SK-N-SH (cell line): ENCODE data around the gene LIPG. TPM values are rescaled to one million over a fixed set of nuclear protein-coding genes. Genes with fewer than 3 reads are reported as not detected.
"Not testable (repeated sequence)": the region's sequence is repeated elsewhere in the genome, so short reads cannot be mapped to it uniquely, and the experiment has no call there.

Experiments
- CTCF ChIA-PET: fragments of 300-600, 350-600 bp; formaldehyde crosslinking; extraction: SDS; loops from one replicate; lab custom pipeline; 2021; lab: Yijun Ruan, JAX
- POLR2A ChIA-PET: fragments of 350-600 bp; sonication (Branson Sonifier 250); formaldehyde crosslinking; extraction: SDS; loops from one replicate; lab custom pipeline; 2020; ENCODE audit warnings: antibody characterized with exemption, inconsistent platforms; lab: Yijun Ruan, JAX
- DNase-seq: peaks from one replicate; pipeline ENCODE4 v3.0.0; 2012
- H2AFZ ChIP-seq: fragments of 200-600 bp; sonication (generic); 2 replicates; pipeline ENCODE4 v1.8.1; 2016; ENCODE audit warnings: antibody characterized with exemption, mild to moderate bottlenecking, low read depth
- H3F3A ChIP-seq: fragments of 200-600 bp; sonication (generic); replicated peaks from 2 replicates; pipeline ENCODE3; 2016; ENCODE audit warnings: antibody characterized with exemption, mild to moderate bottlenecking; ENCODE audit not compliant: insufficient read depth
- H3K27ac ChIP-seq, 2 experiments: fragments of 200-500 bp in 1 of 2; fragments of 200-600 bp in 1 of 2; sonication (Bioruptor generic) in 1 of 2; sonication (generic), shearing (Covaris generic) in 1 of 2; 2 replicates each; pipeline versions ENCODE4 v1.5.1 to v1.6.1; 2014 to 2016; ENCODE audit warnings: low read depth in 2 of 2, inconsistent platforms in 1 of 2, low read length in 1 of 2, mild to moderate bottlenecking in 1 of 2, mixed read lengths in 1 of 2
- H3K27me3 ChIP-seq: fragments of 200-600 bp; sonication (generic), shearing (Covaris generic); 2 replicates; pipeline ENCODE4 v1.6.1; 2016; ENCODE audit warnings: mixed run types; ENCODE audit not compliant: insufficient read depth
- H3K36me3 ChIP-seq, 2 experiments: fragments of 200-500 bp in 1 of 2; fragments of 200-600 bp in 1 of 2; sonication (Bioruptor generic) in 1 of 2; sonication (generic) in 1 of 2; replicated peaks in 1 of 2; 2 replicates each; pipeline versions ENCODE3 to v1.5.1; 2014 to 2016; ENCODE audit warnings: low read length in 1 of 2, mild to moderate bottlenecking in 1 of 2; ENCODE audit not compliant: insufficient read depth in 2 of 2, control insufficient read depth in 1 of 2
- H3K4me1 ChIP-seq, 2 experiments: fragments of 200-500 bp in 1 of 2; fragments of 200-600 bp in 1 of 2; sonication (Bioruptor generic) in 1 of 2; sonication (generic), shearing (Covaris generic) in 1 of 2; 2 replicates each; pipeline versions ENCODE4 v1.5.1 to v1.6.1; 2014 to 2016; ENCODE audit warnings: low read depth in 1 of 2, low read length in 1 of 2, mixed run types in 1 of 2; ENCODE audit not compliant: insufficient read depth in 2 of 2, control insufficient read depth in 1 of 2
- H3K4me2 ChIP-seq: fragments of 200-600 bp; sonication (generic), shearing (Covaris generic); 2 replicates; pipeline ENCODE4 v1.6.1; 2017; ENCODE audit warnings: mixed run types
- H3K4me3 ChIP-seq, 2 experiments: fragments of 200-500 bp in 1 of 2; fragments of 200-600 bp in 1 of 2; sonication (Bioruptor generic) in 1 of 2; sonication (generic), shearing (Covaris generic) in 1 of 2; 2 replicates each; pipeline versions ENCODE4 v1.5.1 to v1.8.1; 2014 to 2016; ENCODE audit warnings: low read depth in 2 of 2, inconsistent platforms in 1 of 2, low read length in 1 of 2, mild to moderate bottlenecking in 1 of 2, mixed read lengths in 1 of 2, moderate library complexity in 1 of 2
- H3K79me2 ChIP-seq: fragments of 200-600 bp; sonication (generic); 2 replicates; pipeline ENCODE4 v1.8.1; 2017; ENCODE audit warnings: mild to moderate bottlenecking; ENCODE audit not compliant: insufficient read depth
- H3K9ac ChIP-seq: fragments of 200-600 bp; sonication (generic); 2 replicates; pipeline ENCODE4 v1.6.1; 2017; ENCODE audit warnings: mixed run types
- H3K9me2 ChIP-seq: fragments of 200-600 bp; sonication (generic); 2 replicates; pipeline ENCODE4 v1.6.1; 2017; ENCODE audit warnings: mixed run types
- H3K9me3 ChIP-seq: fragments of 200-600 bp; sonication (generic); 2 replicates; pipeline ENCODE4 v1.6.1; 2017; ENCODE audit warnings: mixed run types, mild to moderate bottlenecking, moderate library complexity
- H4K20me1 ChIP-seq: fragments of 200-600 bp; sonication (generic); 2 replicates; pipeline ENCODE4 v1.6.1; 2017; ENCODE audit warnings: mild to moderate bottlenecking, mixed run types; ENCODE audit not compliant: insufficient read depth
- CHD2 ChIP-seq: fragments of 150-350 bp; IDR thresholded peaks from 2 replicates; pipeline ENCODE4 v1.6.1; 2018; ENCODE audit warnings: low read length; ENCODE audit not compliant: partially characterized antibody
- CTCF ChIP-seq: fragments of 200-600 bp; sonication (generic); IDR thresholded peaks from 2 replicates; pipeline ENCODE4 v1.6.1; 2017; ENCODE audit warnings: antibody characterized with exemption, mild to moderate bottlenecking, moderate library complexity
- FOSL2 ChIP-seq: IDR thresholded peaks from 2 replicates; pipeline ENCODE4 v1.4.0; 2012; ENCODE audit warnings: low read depth, mild to moderate bottlenecking, moderate library complexity, borderline replicate concordance
- GATA2 ChIP-seq: sonication (generic); formaldehyde crosslinking; IDR thresholded peaks from 2 replicates; pipeline ENCODE4 v1.5.0; 2020; ENCODE audit warnings: mild to moderate bottlenecking, missing genetic modification reagents
- MXI1 ChIP-seq: IDR thresholded peaks from 2 replicates; pipeline ENCODE4 v1.6.1; 2012; ENCODE audit warnings: mild to moderate bottlenecking, low read depth, low read length, improper control_type of control experiment
- NRF1 ChIP-seq: IDR thresholded peaks from 2 replicates; pipeline ENCODE4 v1.6.1; 2012; ENCODE audit warnings: low read depth, mild to moderate bottlenecking, low read length
- RCOR1 ChIP-seq: fragments of 150-350 bp; IDR thresholded peaks from 2 replicates; pipeline ENCODE4 v1.6.1; 2017; ENCODE audit warnings: antibody characterized with exemption, low read length
- SIN3A ChIP-seq: IDR thresholded peaks from 2 replicates; pipeline ENCODE4 v1.6.1; 2012; ENCODE audit warnings: low read depth, mild to moderate bottlenecking, low read length, moderate library complexity, borderline replicate concordance
- TCF12 ChIP-seq: IDR thresholded peaks from 2 replicates; pipeline ENCODE4 v1.4.0; 2012
- YY1 ChIP-seq: IDR thresholded peaks from 2 replicates; pipeline ENCODE4 v1.4.0; 2012; ENCODE audit warnings: low read depth, mild to moderate bottlenecking
- WGBS: methylation state at CpG from one replicate; pipeline ENCODE4 v1.1.6; 2017; ENCODE audit warnings: low lambda C conversion rate; 5-methylcytosine and 5-hydroxymethylcytosine counted together
- polyA plus RNA-seq, 3 experiments: library from polyadenylated mRNA; depleted of rRNA; stranded (reverse); fragments of >200 nt; gene quantifications; 2 replicates each; pipeline ENCODE4 v1.2.3, GENCODE V29; 2012
- TF ChIP-seq, protein P1 (sequence below): fragments of 150-350 bp; IDR thresholded peaks from 2 replicates; pipeline ENCODE4 v1.6.1; 2017; ENCODE audit warnings: antibody characterized with exemption, low read length, low read depth, borderline replicate concordance
- TF ChIP-seq, protein P2 (sequence below): IDR thresholded peaks from 2 replicates; pipeline ENCODE4; 2012

Gene LIPG
- polyA plus RNA-seq, 1 of the 3 experiments (the other 2 are of a cell fraction) = 3.2 TPM

GRCh38 chr18:49582579-49582978 is 20.7 kb downstream of the LIPG start:
- Histone ChIP-seq H3K9ac (no peak overlapping the region), H4K20me1 (no peaks in the 10 kb centered on the region), H3F3A (no peaks in the 10 kb centered on the region), H3K4me3 (no peak overlapping the region), H3K9me2 (no peaks in the 10 kb centered on the region), H3K79me2 (no peaks in the 10 kb centered on the region), H3K9me3 (no peaks in the 10 kb centered on the region), H3K27ac (no peak overlapping the region), H3K4me1 (no peaks in the 10 kb centered on the region), H3K4me2 (no peak overlapping the region), H2AFZ (no peak overlapping the region), H3K27me3 (no peaks in the 10 kb centered on the region), H3K36me3 (peaks cover 0 to 4% of the 10 kb centered on the region in 2 experiments)
- 78% methylated on average over 8 of the region's 8 CpGs for WGBS
- ChIA-PET POLR2A (no interaction called here), CTCF (interaction anchor here (0.9 to 3.2 kb wide), 5 partner anchors 20 to 280 kb away, joined by 3 to 13 read pairs (median 4); no protein-coding TSS in a partner anchor)
- no peak for TF ChIP-seq RCOR1
- no peak for TF ChIP-seq SIN3A
- TF ChIP-seq GATA2 (CRISPR knock-in tag) = no peak
- no peak for TF ChIP-seq FOSL2
- no peak for TF ChIP-seq MXI1
- TF ChIP-seq, protein P1, sequence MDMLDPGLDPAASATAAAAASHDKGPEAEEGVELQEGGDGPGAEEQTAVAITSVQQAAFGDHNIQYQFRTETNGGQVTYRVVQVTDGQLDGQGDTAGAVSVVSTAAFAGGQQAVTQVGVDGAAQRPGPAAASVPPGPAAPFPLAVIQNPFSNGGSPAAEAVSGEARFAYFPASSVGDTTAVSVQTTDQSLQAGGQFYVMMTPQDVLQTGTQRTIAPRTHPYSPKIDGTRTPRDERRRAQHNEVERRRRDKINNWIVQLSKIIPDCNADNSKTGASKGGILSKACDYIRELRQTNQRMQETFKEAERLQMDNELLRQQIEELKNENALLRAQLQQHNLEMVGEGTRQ = no peak
- no peak for TF ChIP-seq YY1
- no peak for TF ChIP-seq CHD2
- no peak for DNase-seq

GRCh38 chr18:49584394-49584793 is 22.5 kb downstream of the LIPG start:
- no peak overlapping the region for H3K4me2 ChIP-seq
- POLR2A ChIA-PET = no interaction called here
- no peaks in the 10 kb centered on the region for H3F3A ChIP-seq
- no peak overlapping the region for H3K9ac ChIP-seq
- no peaks in the 10 kb centered on the region for H3K9me3 ChIP-seq
- DNase-seq = no peak
- TF ChIP-seq, protein P2, sequence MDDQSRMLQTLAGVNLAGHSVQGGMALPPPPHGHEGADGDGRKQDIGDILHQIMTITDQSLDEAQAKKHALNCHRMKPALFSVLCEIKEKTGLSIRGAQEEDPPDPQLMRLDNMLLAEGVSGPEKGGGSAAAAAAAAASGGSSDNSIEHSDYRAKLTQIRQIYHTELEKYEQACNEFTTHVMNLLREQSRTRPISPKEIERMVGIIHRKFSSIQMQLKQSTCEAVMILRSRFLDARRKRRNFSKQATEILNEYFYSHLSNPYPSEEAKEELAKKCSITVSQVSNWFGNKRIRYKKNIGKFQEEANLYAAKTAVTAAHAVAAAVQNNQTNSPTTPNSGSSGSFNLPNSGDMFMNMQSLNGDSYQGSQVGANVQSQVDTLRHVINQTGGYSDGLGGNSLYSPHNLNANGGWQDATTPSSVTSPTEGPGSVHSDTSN = peak; percentile 60
- TF ChIP-seq NRF1 = no peak
- TF ChIP-seq TCF12 = peak; percentile 18; the same call in 1 of the 2 replicates
- TF ChIP-seq CTCF = no peak
- no peak overlapping the region for H3K27ac ChIP-seq
- no peaks in the 10 kb centered on the region for H4K20me1 ChIP-seq
- no peaks in the 10 kb centered on the region for H3K4me1 ChIP-seq
- H3K27me3 ChIP-seq = no peaks in the 10 kb centered on the region
- peaks cover 0 to 4% of the 10 kb centered on the region in 2 experiments for H3K36me3 ChIP-seq
- no peaks in the 10 kb centered on the region for H3K9me2 ChIP-seq
- CTCF ChIA-PET = interaction anchor here (1.7 to 3.2 kb wide), 2 partner anchors 25 to 73 kb away, joined by 5 to 13 read pairs; no protein-coding TSS in a partner anchor
- no peaks in the 10 kb centered on the region for H3K79me2 ChIP-seq
- no peak overlapping the region for H3K4me3 ChIP-seq
- 84% methylated on average over 3 of the region's 3 CpGs for WGBS
- peak overlapping the region; percentile 31; the same call in 1 of the 2 replicates for H2AFZ ChIP-seq

GRCh38 chr18:49584951-49585350 is 23.1 kb downstream of the LIPG start:
- 90% methylated on average over 4 of the region's 4 CpGs for WGBS
- H3K79me2 ChIP-seq, H3K36me3 ChIP-seq, H3K9ac ChIP-seq, H3K27me3 ChIP-seq, H3K4me1 ChIP-seq, H3K9me3 ChIP-seq, H3F3A ChIP-seq, H3K27ac ChIP-seq, DNase-seq, POLR2A ChIA-PET, H4K20me1 ChIP-seq, H3K9me2 ChIP-seq, H3K4me2 ChIP-seq, H3K4me3 ChIP-seq, H2AFZ ChIP-seq: not testable (repeated sequence)
- CTCF ChIA-PET = interaction anchor here (1.7 kb wide), 1 partner anchor 74 kb away, joined by 5 read pairs; no protein-coding TSS in a partner anchor
